Ovary (tissue), 9 donors: ENCODE data around the gene ARPC2. TPM values are rescaled to one million over a fixed set of nuclear protein-coding genes. Genes with fewer than 3 reads are reported as not detected.

Experiments used
- DNase-seq, 5 donors: peaks; one replicate each; pipeline ENCODE4 v3.0.0-alpha.2; 2019 to 2020
- H3K27ac ChIP-seq, 2 donors: fragments of 200-600 bp; one replicate each; pipeline versions ENCODE4 v1.5.1 to v1.8.0; 2019 to 2022
- H3K27me3 ChIP-seq: fragments of 200-600 bp; one replicate; pipeline ENCODE4 v1.8.0; 2022
- H3K36me3 ChIP-seq: fragments of 200-600 bp; sonication (generic); one replicate; pipeline ENCODE4 v1.5.1; 2019
- H3K4me1 ChIP-seq: one replicate; pipeline ENCODE4 v1.8.1; 2013; ENCODE audit warnings: mild to moderate bottlenecking, moderate library complexity; ENCODE audit not compliant: insufficient read depth
- H3K4me3 ChIP-seq: fragments of 200-600 bp; sonication (generic); one replicate; pipeline ENCODE4 v1.5.1; 2017
- H3K9me3 ChIP-seq, 2 donors: fragments of 200-600 bp in 1 of 2; sonication (generic) in 1 of 2; one replicate each; pipeline versions ENCODE4 v1.5.1 to v1.8.1; 2013 to 2019; ENCODE audit warnings: mild to moderate bottlenecking in 1 of 2, moderate library complexity in 1 of 2
- EP300 ChIP-seq: sonication (generic); formaldehyde crosslinking; IDR thresholded peaks from one replicate; pipeline ENCODE4 v1.6.1; 2017; ENCODE audit warnings: antibody characterized with exemption
- POLR2A ChIP-seq: fragments of 450-650 bp; IDR thresholded peaks from one replicate; pipeline ENCODE4 v1.6.1; 2017; ENCODE audit warnings: antibody characterized with exemption, mild to moderate bottlenecking, moderate library complexity
- WGBS, 3 donors: extraction: QIAGEN DNeasy Blood & Tissue Kit in 1 of 3; methylation state at CpG; one replicate each; pipeline versions ENCODE4 v1.1.5 to v1.1.7; 2013 to 2017; 5-methylcytosine and 5-hydroxymethylcytosine counted together
- intact Hi-C, 4 donors: fragments of 100-400 bp; cut with DNase I; formaldehyde crosslinking; loops; one replicate each; pipeline versions ENCODE4 v1.11.0 to v1.15.1; 2022 to 2023
- polyA plus RNA-seq, 2 donors: library from polyadenylated mRNA; stranded (reverse); fragments of 200-250 nt in 1 of 2; fragments of 350-450 nt in 1 of 2; fragmentation: Illumina TruSeq in 1 of 2; extraction: RNeasy Lipid Tissue Mini Kit (QIAGEN cat#74804) in 1 of 2; gene quantifications; one replicate each; pipeline ENCODE4 v1.2.3, GENCODE V29; 2013 to 2014
- total RNA-seq, 7 donors: library from RNA; depleted of rRNA in 2 of 7; stranded (reverse); fragments of >200 nt in 2 of 7; fragmentation: NEBNext Ultra II Directional in 3 of 7; extraction: Animal tissue kit (Norgen Biotek cat#: 25700) in 3 of 7; gene quantifications; one replicate each; pipeline versions ENCODE4 v1.1.0 to v1.2.4, GENCODE V29; 2016 to 2023
- TF ChIP-seq, protein P1 (sequence below), 3 donors: fragments of 450-650 bp in 2 of 3; fragments of 200-600 bp in 1 of 3; IDR thresholded peaks; one replicate each; pipeline versions ENCODE4 v1.5.1 to v1.8.0; 2016 to 2022; ENCODE audit warnings: antibody characterized with exemption in 3 of 3, mild to moderate bottlenecking in 1 of 3
- donor health status: DM: no; HTN: no; CAD: no; lungs with moderate emphysema.
- donor health status: DM: no; HTN: no; CAD: no.
- donor health status: Bipolar disorder and iron deficiency.
- donor health status: DM: yes; HTN: yes; CAD: no.
- donor health status: DM: no; HTN: no; CAD: no.
- donor health status: DM: yes; HTN: yes; CAD: no.

Gene ARPC2
- total and polyA plus RNA-seq, 9 donors = 135 to 357 (median 170) TPM

DNA sequence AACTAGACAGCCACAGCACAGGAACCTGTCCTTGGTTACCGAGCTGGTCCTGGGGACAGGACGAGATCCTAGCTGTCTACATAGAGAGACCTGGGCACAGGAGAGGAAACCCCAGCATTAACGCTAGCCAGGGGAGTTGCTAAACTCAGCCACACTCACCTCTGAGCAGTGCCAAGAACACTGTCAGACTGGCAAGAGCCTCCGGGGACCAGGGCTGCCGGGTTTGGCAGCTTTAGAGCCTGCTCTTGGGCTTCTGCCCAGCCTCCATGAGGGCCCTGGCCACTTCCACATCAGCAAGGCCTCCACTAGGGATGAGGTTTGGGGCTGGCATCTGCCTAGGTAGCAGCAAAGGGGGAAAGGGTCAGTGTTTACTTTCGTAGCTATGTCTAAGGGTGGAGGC, 68.6 kb downstream of the ARPC2 start:
- H3K36me3 ChIP-seq = no peaks in the 10 kb centered on the region
- 35 to 39% (median 39%) methylated on average over 6 of the region's 6 CpGs for WGBS, 3 donors
- peaks cover 31% of the 10 kb centered on the region for H3K4me1 ChIP-seq
- intact Hi-C loops = no loop called here
- H3K9me3 ChIP-seq = no peaks in the 10 kb centered on the region
- TF ChIP-seq, protein P1, sequence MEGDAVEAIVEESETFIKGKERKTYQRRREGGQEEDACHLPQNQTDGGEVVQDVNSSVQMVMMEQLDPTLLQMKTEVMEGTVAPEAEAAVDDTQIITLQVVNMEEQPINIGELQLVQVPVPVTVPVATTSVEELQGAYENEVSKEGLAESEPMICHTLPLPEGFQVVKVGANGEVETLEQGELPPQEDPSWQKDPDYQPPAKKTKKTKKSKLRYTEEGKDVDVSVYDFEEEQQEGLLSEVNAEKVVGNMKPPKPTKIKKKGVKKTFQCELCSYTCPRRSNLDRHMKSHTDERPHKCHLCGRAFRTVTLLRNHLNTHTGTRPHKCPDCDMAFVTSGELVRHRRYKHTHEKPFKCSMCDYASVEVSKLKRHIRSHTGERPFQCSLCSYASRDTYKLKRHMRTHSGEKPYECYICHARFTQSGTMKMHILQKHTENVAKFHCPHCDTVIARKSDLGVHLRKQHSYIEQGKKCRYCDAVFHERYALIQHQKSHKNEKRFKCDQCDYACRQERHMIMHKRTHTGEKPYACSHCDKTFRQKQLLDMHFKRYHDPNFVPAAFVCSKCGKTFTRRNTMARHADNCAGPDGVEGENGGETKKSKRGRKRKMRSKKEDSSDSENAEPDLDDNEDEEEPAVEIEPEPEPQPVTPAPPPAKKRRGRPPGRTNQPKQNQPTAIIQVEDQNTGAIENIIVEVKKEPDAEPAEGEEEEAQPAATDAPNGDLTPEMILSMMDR (IDR thresholded peaks at IDR 0.05) = no peak
- no peak for TF ChIP-seq EP300
- TF ChIP-seq POLR2A = no peak
- no peak overlapping the region for H3K4me3 ChIP-seq
- peak overlapping the region; percentile 58 to 88 for H3K27ac ChIP-seq
- DNase-seq = peak in 1 of 5 donors; percentile 58
- no peaks in the 10 kb centered on the region for H3K27me3 ChIP-seq

DNA sequence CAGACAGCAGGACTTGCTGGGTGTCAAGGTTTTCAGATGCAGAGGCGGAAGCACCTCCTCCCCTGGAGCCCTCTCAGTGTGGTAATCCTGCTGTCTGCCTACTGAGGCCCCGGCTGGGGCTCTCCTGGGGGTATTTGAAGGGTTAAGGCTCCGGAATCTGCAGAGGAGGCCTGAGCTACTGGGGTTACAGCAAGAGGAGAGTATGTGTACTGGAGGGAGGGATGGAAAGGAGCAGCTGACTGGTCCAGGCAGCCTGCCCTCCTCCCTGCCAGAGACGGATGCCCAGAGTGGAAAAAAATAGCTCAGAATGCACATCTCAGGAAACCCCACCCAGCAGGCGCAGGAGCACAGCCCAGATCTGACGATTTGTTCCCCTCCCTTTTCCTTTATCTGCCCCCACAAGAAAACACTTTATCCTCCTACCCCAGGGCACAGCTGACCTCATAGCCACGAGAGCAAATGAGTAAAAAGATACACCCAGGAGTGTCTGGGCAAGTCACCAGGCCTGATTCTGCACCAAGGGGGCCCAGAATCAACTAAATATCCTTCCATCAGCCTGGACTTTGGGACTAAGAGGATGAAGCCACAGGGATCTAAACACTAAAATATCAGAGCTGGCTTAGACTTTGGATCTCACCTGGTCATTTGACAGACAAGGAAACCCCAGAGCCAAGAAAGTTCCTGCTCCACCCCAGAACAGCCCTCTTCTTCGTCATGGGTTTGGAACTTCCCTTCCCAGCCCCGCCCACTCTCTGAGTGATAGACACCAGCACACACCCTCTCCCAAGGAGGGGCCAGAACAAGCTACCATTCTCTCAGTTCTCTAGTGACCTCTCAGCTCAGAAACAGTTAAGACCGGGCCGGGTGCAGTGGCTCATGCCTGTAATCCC, 69.8 kb downstream of the ARPC2 start:
- Histone ChIP-seq H3K4me1 (peaks cover 31% of the 10 kb centered on the region), H3K36me3 (no peaks in the 10 kb centered on the region), H3K9me3 (no peaks in the 10 kb centered on the region), H3K27me3 (no peaks in the 10 kb centered on the region), H3K27ac (peak overlapping the region; percentile 58 to 88), H3K4me3 (peak overlapping the region; percentile 26)
- DNase-seq = peak; percentile 81 to 89 (median 85)
- peak; percentile 18 for TF ChIP-seq EP300
- TF ChIP-seq, protein P1 (IDR thresholded peaks at IDR 0.05) = no peak
- no peak for TF ChIP-seq POLR2A
- WGBS, 3 donors = 3 to 7% (median 4%) methylated on average over 11 of the region's 11 CpGs
- intact Hi-C loops = no loop called here

DNA sequence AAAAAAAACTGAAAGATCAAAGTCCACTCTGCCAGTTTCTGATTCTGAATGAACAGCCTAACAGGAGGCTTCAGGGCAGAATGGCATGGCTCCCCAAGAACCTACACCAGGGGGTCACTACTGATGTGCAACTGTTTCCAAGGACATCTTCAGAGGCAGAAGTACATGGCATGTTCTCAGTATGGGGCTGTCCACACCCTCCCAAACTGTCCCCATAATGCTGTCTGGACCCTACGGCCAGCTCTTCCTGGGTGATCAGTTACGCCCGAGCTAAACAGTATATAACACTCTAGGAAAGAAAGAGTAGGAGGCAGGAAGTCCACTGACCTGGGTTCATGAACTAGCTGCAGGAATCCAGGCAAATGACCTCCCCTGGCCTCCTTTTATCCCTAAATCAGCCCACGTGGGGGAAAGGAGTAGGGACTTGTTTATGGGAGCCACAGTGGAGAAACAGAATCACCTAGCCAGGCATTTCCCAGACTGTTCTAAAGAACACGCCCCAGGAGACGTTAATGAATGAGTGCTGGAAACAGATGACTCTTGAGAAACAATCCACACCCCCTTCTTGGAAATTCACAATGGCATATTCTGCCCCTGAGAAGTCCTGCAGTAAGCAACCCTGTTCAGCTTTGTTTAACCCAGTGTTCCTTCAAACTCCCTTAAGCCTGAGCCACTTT, 72.8 kb downstream of the ARPC2 start:
- TF ChIP-seq EP300 (no peak), POLR2A (no peak)
- TF ChIP-seq, protein P1 (IDR thresholded peaks at IDR 0.05) = no peak
- intact Hi-C loops = loop anchor here in 2 of 4 donors (5.0 to 10.0 kb wide), 2 partner anchors 108 to 175 kb away; partner anchors contain the start of gene CTDSP1 (in 1 of the 2)
- Histone ChIP-seq H3K4me1 (peaks cover 23% of the 10 kb centered on the region), H3K9me3 (no peaks in the 10 kb centered on the region), H3K36me3 (no peaks in the 10 kb centered on the region), H3K27me3 (no peaks in the 10 kb centered on the region), H3K27ac (peak overlapping the region in 1 of 2 donors; percentile 99), H3K4me3 (no peak overlapping the region)
- WGBS, 3 donors = 37 to 46% (median 43%) methylated on average over 6 of the region's 6 CpGs
- DNase-seq = no peak
